Muscle layer of duodenum (tissue), 2 donors: ENCODE data around the gene CLCN5.

Source experiments
- H3K27ac ChIP-seq: one replicate; pipeline ENCODE4 v1.7.0; 2013; ENCODE audit warnings: mild to moderate bottlenecking, low read length
- H3K27me3 ChIP-seq: one replicate; pipeline ENCODE4 v1.7.0; 2013; ENCODE audit warnings: low read depth, mild to moderate bottlenecking, control low read depth, low read length
- H3K36me3 ChIP-seq, 2 donors: one replicate each; pipeline ENCODE4 v1.7.0; 2013; ENCODE audit warnings: low read length in 2 of 2, control low read depth in 1 of 2, mild to moderate bottlenecking in 1 of 2; ENCODE audit not compliant: insufficient read depth in 2 of 2, control insufficient read depth in 1 of 2
- H3K4me1 ChIP-seq, 2 donors: one replicate each; pipeline ENCODE4 v1.7.0; 2013; ENCODE audit warnings: low read length in 2 of 2, mild to moderate bottlenecking in 2 of 2, control low read depth in 1 of 2, moderate library complexity in 1 of 2; ENCODE audit not compliant: insufficient read depth in 2 of 2, control insufficient read depth in 1 of 2
- H3K4me3 ChIP-seq, 2 donors: one replicate each; pipeline ENCODE4 v1.7.0; 2013; ENCODE audit warnings: low read length in 2 of 2, low read depth in 1 of 2, mild to moderate bottlenecking in 1 of 2
- H3K9me3 ChIP-seq, 2 donors: one replicate each; pipeline ENCODE4 v1.7.0; 2013; ENCODE audit warnings: low read length in 2 of 2, control low read depth in 1 of 2, mild to moderate bottlenecking in 1 of 2; ENCODE audit not compliant: control insufficient read depth in 1 of 2
- donor health status: healthy.

Gene CLCN5

DNA sequence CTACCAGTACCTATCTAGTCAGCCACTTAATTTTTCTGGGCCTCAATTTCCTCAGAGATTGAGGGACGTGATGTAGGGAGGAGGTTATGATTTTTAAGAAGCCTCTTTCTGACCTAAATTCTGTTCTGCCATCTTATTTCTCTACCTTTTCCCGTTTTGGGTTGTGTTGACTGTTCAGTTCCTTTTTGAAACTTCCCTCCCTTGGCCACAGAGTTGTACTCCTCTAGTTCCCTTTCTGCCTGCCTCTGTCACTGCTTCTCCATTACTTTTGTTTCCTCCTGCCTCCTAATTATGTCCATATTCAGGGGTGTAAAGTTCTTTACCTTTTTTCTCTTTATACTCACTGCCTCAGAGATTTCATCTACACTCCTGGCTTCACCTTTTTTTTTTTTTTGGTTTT, 25.4 kb downstream of the CLCN5 start:
- Histone ChIP-seq H3K9me3 (no peaks in the 10 kb centered on the region), H3K36me3 (no peaks in the 10 kb centered on the region), H3K27me3 (no peaks in the 10 kb centered on the region), H3K4me3 (no peak overlapping the region), H3K27ac (no peak overlapping the region), H3K4me1 (no peaks in the 10 kb centered on the region)

- H3K4me1 ChIP-seq, result no peaks in the 10 kb centered on the region
- no peak overlapping the region for H3K4me3 ChIP-seq
- H3K27me3 ChIP-seq, result no peaks in the 10 kb centered on the region
- no peak overlapping the region for H3K27ac ChIP-seq
- no peaks in the 10 kb centered on the region for H3K36me3 ChIP-seq
- no peaks in the 10 kb centered on the region for H3K9me3 ChIP-seq
Measured at GRCh38 chrX:49949961-49950360, 27.6 kb downstream of the CLCN5 start.

GRCh38 chrX:49951524-49952193, 29.3 kb downstream of the CLCN5 start:
- Histone ChIP-seq H3K27ac (no peak overlapping the region), H3K27me3 (no peaks in the 10 kb centered on the region), H3K4me1 (no peaks in the 10 kb centered on the region), H3K9me3 (no peaks in the 10 kb centered on the region), H3K36me3 (no peaks in the 10 kb centered on the region), H3K4me3 (no peak overlapping the region)

DNA sequence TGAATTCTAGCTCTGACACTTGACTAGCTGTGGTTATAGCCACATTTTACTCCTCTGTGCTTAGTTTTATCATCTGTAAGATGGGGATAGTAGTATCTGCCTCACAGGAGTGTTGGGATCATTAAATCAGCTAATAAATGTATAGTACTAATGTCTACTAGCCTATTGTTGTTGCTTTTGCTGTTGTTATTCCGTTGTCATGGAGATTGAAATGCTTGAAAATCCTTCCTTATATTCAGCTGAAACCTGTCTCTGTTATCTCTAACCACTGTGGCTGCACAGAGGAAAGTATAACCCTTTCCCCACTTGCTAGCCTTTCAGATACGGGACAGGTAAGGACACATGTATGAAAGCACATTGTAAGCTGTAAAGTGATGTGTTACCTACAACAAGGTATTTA, 33.9 kb downstream of the CLCN5 start:
- H3K36me3 ChIP-seq, result no peaks in the 10 kb centered on the region
- no peaks in the 10 kb centered on the region for H3K4me1 ChIP-seq
- H3K9me3 ChIP-seq, result no peaks in the 10 kb centered on the region
- no peak overlapping the region for H3K4me3 ChIP-seq
- H3K27me3 ChIP-seq, result no peaks in the 10 kb centered on the region
- H3K27ac ChIP-seq, result no peak overlapping the region

DNA sequence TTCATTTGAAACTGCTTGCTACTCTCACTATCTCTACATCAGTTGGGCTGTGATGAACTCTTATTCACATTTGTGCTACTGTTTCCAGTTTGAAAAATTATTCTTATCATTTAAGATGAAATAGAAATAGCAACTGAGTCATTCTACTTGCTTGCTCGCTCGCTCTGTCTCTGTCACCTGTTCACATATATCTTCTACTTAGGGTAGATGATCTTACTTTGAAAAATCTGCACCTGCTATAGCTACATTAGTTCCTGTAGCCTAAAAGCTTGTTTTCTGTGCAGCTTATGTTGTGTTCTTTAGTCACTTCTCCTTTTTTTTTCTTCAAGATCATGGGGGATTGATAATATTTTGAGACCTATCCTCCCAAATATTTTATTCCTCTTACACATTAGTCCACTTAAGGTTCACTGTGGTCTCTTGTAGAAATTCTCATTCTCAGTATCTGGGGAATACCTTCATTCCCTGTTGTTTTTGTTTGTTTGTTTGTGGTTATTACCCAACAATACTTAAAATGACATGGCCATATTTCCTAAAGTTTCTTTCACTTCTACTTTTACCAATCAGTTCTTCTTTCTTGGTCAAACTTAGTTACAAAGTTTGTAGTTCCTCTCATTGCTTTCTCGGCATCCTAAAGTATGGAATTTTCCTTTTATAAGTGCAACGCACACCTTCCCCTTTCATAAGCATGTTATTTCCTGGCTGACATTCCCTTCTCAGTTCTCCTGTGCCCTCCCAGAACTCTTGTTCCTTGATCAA, 36.5 kb downstream of the CLCN5 start:
- H3K27me3 ChIP-seq, result no peaks in the 10 kb centered on the region
- no peaks in the 10 kb centered on the region for H3K9me3 ChIP-seq
- no peak overlapping the region for H3K4me3 ChIP-seq
- H3K4me1 ChIP-seq, result no peaks in the 10 kb centered on the region
- no peaks in the 10 kb centered on the region for H3K36me3 ChIP-seq
- no peak overlapping the region for H3K27ac ChIP-seq

- no peaks in the 10 kb centered on the region for H3K36me3 ChIP-seq
- no peak overlapping the region for H3K4me3 ChIP-seq
- H3K9me3 ChIP-seq, result no peaks in the 10 kb centered on the region
- H3K27ac ChIP-seq, result no peak overlapping the region
- H3K4me1 ChIP-seq, result no peaks in the 10 kb centered on the region
- no peaks in the 10 kb centered on the region for H3K27me3 ChIP-seq
Measured at GRCh38 chrX:49959602-49960001, 37.2 kb downstream of the CLCN5 start.

- Histone ChIP-seq H3K27ac (no peak overlapping the region), H3K36me3 (no peaks in the 10 kb centered on the region), H3K4me1 (no peaks in the 10 kb centered on the region), H3K9me3 (no peaks in the 10 kb centered on the region), H3K27me3 (no peaks in the 10 kb centered on the region), H3K4me3 (no peak overlapping the region)
Measured at GRCh38 chrX:49960061-49960460, 37.7 kb downstream of the CLCN5 start.

DNA sequence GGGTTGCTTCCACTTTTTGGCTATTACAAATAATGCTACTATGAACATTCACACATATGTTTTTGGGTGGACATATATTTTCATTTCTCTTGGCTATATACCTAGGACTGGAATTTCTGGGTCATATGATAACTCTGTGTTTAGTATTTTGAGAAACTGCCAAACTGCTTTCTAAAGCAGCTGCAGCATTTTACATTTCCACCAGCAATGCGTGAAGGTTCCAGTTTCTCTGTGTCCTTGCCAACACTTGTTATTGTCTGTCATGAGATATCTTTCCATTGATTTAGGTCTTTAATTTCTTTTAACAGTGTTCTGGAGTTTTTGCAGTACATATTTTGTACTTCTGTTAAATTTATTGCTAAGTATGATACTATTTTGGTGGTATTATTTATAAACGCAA, 48.3 kb downstream of the CLCN5 start:
- Histone ChIP-seq H3K27me3 (no peaks in the 10 kb centered on the region), H3K27ac (no peak overlapping the region), H3K4me1 (no peaks in the 10 kb centered on the region), H3K9me3 (no peaks in the 10 kb centered on the region), H3K4me3 (no peak overlapping the region), H3K36me3 (no peaks in the 10 kb centered on the region)

- Histone ChIP-seq H3K4me3 (no peak overlapping the region), H3K4me1 (no peaks in the 10 kb centered on the region), H3K36me3 (no peaks in the 10 kb centered on the region), H3K27ac (no peak overlapping the region), H3K9me3 (no peaks in the 10 kb centered on the region), H3K27me3 (no peaks in the 10 kb centered on the region)
Measured at GRCh38 chrX:49972328-49972860, 50.0 kb downstream of the CLCN5 start.

GRCh38 chrX:49976682-49977197, 54.3 kb downstream of the CLCN5 start:
- Histone ChIP-seq H3K36me3 (no peaks in the 10 kb centered on the region), H3K27me3 (no peaks in the 10 kb centered on the region), H3K4me1 (no peaks in the 10 kb centered on the region)

DNA sequence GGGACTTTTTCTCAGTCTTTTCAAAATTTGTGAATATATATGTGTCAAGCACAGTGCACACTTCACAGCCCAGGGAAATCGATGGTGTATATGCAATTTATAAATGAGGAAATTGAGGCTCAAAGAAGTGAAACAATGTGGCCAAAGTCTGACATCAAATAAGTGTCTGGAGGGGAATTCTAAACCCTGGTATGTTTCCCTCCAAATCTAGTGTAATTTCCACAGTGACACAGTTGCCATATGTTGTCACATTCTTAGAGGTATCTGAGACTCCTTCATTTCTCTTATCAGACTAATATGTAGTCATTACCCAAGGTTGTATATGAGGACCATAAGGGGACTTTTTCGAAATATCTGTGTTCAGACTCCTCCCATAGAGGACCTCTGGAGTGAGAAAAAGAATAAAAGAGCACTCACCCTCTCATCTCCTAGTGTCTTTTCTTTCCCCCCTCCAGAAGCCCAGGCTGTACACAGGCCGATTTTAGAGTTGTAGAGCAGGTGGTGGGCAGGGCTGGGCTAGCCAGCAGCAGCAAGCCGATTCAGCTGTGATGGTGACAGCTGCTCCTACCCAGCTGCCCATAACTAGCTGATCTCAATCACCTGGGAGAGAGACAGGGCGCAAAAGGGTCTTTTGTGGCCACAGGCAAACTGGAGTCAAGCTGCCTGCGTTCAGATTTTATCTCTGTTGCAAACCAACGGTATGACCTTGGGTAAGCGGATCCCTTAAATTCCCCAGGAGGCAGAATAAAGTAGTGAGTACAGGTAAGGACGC, 55.1 kb downstream of the CLCN5 start:
- no peak overlapping the region for H3K4me3 ChIP-seq
- no peaks in the 10 kb centered on the region for H3K9me3 ChIP-seq
- H3K27me3 ChIP-seq, result no peaks in the 10 kb centered on the region
- no peak overlapping the region for H3K27ac ChIP-seq
- no peaks in the 10 kb centered on the region for H3K4me1 ChIP-seq
- H3K36me3 ChIP-seq, result no peaks in the 10 kb centered on the region

More at GRCh38 chrX:49976682-49977197, 54.3 kb downstream of the CLCN5 start:
- Histone ChIP-seq H3K4me3 (no peak overlapping the region), H3K9me3 (no peaks in the 10 kb centered on the region), H3K27ac (no peak overlapping the region)
